GM19452 (cell line): ENCODE measurements around the gene SRRM4.

ENCODE experiments used
- ATAC-seq: cut with Tn5 transposase; IDR thresholded peaks from one replicate; pipeline ENCODE4 v1.9.1; 2021; ENCODE audit not compliant: unreplicated experiment

SRRM4 gene

DNA sequence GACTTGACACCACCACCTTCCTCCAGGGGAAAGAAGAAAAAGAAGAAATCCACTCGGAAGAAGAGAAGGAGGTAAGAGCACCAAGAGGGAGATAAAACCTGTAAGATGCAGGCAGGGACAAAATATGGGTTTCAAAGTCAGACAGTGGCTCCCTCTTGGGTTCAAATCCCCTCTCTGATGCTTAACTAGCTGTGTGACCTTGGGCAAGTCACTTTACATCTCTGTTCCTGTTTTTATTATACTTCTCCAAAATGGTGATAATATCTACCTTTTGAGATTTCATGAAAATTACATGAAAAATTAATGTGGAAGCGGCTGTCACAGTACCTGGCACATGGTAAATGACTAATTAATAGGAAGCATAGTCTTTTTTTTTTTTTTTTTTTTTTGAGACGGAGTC is 133.0 kb downstream of the SRRM4 start:
- no peak for ATAC-seq

DNA sequence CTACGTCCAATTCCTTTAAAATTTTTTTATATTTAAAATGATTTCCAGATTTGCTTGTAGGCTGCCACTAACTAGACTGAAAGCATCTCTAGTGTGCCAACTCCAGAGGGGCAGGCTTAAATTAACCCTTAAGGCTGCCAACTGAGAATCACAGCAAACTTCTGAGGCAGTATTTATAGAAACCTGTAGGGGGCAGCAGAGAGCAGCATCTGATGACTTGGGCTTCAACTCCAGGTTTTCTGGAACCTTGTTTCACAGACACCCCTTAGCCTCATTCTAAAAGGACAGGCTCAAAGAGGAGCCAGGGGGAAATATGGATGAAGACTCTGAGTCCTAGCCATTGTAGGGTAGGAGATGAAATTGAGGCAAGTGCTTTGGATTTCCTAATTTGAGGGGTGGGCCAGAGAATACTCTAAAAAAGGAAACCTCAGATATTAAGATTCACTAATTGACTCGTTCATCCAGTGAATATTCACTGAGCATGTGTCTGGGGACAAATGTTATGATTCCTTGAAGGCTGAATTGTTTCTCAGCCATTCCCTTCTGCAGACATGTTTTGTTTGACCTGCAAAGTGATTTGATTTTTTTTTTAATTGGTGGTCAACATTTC is 134.1 kb downstream of the SRRM4 start:
- ATAC-seq = no peak

- ATAC-seq = no peak
These were observed 136.6 kb downstream of the SRRM4 start for GRCh38 chr12:119117936-119118335.

DNA sequence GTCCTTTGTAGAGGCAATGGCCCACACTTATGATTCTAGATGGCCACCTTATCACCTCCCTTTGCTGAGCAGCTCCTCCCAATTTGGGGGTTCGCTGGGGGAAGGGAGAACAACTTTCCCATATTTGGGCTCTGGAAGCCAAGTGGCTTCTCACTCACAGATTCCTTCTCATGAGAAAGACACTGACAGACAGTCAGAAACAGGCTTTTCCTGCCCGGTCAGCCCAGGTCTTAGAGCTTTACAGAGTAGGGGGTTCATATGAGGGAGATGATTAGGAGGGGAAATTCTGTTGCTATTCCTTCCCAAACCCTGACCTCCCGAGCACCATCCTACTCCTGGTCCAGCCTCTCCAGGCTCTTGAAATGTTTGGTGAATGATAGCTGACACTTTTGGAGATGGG is 137.3 kb downstream of the SRRM4 start:
- ATAC-seq = no peak

GRCh38 chr12:119122047-119122446 is 140.7 kb downstream of the SRRM4 start:
- ATAC-seq = no peak

DNA sequence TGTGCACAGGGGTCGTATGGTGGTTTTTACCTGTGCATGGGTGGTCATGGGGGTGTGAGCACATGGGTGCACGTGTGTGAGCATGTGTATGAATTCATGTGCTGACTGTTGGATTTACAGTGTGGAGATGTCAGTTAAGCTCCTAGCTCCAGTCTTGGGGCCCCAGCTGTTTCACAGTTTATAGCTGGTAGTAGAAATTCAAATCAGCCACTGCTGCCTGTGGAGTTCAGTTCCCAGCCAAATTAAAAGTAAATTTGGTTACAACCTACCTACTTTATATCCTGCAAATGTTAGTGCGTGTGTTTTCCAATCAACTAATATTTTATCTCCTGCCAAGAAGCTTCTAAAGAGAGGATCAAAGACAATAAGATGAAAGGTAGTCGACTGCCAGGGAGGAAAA is 141.4 kb downstream of the SRRM4 start:
- no peak for ATAC-seq

DNA sequence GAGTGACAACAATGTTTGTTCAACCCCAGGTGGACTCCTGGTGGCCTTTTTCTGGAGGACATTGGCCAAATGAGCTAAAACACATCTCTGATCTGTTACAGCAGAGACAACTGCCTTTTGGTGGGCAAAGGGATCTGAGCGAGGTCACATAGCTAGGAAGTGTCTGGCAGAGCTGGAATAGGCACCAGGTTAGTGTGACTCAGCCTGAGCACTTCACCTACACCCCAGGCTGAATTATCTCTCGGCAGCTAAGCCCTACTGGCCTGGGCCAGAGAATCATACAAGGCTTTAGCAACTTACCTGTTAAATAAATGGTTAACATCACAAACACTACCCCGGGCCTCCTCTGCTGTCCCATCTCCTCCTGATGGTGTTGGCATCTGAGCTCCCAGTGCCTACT is 147.2 kb downstream of the SRRM4 start:
- ATAC-seq = no peak

DNA sequence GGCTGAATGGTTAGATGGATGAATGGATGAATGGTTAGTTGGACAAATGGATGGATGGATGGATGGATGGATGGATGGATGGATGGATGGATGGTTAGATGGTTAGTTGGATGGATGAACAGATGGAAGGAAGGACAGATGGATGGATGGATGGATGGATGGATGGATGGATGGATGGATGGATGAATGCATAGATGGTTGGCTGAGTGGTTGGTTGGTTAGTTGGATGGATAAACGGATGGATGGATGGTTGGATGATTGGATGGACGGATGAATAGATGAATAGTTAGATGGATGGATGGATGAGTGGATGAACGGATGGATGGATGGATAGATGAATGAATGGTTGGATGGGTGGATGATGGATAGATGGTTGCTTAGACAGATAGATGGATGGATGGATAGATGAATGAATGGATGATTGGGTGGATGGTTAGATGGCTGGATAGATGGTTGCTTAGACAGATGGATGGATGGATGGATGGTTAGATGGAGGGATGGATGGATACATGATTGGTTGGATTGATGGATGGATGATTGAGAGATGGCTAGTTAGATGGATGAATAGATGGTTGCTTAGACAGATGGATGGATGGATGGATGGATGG is 148.6 kb downstream of the SRRM4 start:
- no peak for ATAC-seq

GRCh38 chr12:119130523-119130922 is 149.2 kb downstream of the SRRM4 start:
- ATAC-seq = no peak

DNA sequence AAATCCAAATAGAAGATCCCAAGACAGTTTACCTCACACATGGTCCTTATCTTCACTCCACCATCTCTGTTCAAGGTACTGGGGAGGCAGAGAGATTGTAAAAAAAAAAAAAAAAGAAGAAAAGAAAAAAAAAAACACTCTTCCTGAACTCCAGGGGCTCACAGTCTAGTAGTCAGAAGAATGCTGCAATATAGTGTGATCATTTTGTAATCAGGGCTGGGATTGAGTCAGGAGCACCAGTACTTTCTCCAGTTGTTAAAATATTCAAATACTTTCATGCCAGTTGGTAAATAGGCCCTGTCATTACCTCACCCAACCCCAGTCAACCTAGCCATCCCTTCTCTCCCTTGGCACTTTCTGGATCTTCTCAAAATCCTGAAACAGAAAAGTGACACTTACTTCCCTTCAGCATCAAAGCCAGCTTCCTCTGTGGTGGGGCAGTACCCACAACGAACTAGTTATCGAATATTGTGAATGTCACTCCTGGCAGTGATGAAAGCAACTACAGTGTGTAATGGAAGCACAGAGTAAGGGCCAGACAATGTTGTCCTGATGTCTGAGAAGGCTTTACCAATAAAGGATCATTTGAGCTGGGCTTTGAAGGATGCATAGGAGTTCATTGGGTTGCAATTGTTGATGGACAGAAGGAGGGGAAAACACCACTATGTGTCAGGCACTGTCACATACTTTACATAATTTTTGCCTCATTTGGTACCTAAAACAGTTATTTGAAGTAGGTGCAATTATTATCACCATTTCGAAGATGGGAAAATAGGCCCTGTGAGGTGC is 153.1 kb downstream of the SRRM4 start:
- no peak for ATAC-seq

GRCh38 chr12:119136811-119137410 is 155.6 kb downstream of the SRRM4 start:
- ATAC-seq = no peak

DNA sequence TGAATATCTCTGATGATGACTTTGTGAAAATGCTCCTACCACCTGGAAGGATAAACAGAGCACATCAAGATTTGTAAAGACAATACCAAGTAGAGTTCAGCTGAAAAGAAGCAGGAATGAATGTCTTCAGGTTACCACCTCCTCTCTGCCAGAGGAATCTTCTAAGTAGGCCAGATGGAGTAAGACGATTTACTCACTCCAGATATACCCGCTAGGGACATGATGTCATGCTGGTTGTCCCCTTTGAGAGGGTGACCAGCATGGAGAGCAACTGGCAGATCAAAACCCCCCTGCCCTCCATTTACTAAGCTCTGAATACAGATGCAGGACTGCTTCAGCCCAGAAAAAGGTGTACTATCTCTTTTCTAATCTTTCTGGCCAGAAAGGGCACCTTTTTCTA is 158.1 kb downstream of the SRRM4 start:
- no peak for ATAC-seq

DNA sequence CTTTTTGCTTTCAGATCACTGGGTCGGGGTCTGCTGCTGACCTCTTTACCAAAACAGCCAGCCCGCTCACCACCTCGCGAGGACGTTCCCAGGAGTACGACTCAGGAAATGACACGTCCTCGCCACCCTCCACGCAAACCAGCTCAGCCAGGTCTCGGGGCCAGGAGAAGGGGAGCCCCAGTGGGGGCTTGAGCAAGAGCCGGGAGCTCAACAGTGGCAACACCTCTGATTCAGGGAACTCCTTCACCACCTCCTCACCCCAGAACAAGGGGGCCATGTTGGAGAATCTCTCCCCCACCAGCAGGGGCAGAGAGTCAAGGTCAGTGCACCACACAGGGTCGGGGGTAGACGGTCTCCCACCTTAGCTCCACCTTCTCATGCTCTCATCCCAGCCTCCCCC is 164.0 kb downstream of the SRRM4 start:
- ATAC-seq = no peak

- no peak for ATAC-seq
These were observed 166.6 kb downstream of the SRRM4 start for GRCh38 chr12:119147847-119148448.

DNA sequence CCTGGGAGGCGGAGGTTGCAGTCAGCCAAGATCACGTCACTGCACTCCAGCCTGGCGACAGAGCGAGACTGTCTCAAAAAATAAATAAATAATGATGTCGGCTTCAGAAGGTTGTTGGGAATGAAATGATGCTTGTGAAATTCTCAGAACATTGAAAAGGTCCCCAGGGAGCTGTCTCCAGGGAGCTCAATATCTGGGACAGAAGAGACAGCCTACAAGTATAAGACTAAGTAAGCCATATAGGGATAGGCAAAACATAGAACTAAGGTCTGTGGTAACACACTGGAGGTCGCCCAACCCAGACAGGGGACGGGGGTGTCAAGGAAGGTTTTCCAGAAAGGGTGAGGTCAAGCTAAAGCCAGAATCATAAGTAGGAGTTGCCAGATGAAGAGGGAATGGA is 167.9 kb downstream of the SRRM4 start:
- ATAC-seq = no peak

- no peak for ATAC-seq
These were observed 170.2 kb downstream of the SRRM4 start for GRCh38 chr12:119151445-119152026.

- ATAC-seq = no peak
These were observed 172.4 kb downstream of the SRRM4 start for GRCh38 chr12:119153477-119154434.

- ATAC-seq = no peak
These were observed 173.1 kb downstream of the SRRM4 start for GRCh38 chr12:119154435-119154818.

DNA sequence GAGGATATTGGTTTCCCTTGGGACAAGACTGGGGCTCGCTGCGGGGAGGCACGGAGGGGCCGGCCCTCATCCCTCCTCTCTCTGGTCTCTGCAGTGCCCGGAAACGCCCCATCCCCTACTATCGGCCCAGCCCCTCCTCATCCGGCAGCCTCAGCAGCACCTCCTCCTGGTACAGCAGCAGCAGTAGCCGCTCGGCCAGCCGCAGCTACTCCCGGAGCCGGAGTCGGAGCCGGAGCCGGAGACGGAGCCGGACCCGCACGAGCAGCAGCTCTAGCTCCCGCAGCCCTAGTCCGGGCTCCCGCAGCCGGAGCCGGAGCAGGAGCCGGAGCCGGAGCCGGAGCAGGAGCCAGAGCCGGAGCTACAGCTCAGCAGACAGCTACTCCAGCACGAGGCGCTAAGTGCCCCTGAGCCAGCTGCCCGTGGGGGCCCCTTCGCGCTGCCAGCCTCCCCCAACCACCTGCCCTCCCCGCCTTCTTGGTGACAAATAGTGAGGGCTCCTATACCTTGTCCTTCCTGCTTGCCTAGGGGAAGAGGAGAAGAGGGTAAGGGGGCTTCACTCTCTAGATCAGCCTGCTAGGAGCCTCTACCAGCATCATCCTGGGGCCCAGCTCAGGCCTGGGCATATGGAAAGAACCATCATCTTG is 175.2 kb downstream of the SRRM4 start:
- ATAC-seq = no peak

DNA sequence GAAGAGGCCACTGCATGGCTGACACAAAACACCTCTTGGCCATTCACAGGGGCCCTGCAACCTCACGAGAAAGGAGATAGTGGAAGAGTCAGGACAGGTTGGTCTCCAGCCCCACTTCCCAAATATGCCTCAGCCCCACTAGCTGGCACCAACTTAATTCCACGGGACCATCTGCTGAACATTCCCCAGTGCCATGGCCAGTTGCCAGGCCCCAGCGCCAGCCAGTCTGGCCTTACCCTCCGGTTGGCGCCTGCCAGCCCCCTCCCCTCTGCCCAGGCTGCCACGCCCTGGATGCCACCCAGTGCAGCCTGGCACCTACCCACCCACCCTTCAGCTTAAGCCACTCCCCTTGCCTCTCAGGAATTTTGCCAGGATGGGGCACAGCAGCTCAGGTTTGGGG is 176.2 kb downstream of the SRRM4 start:
- ATAC-seq = no peak
